Measurements from ENCODE around the gene IMPDH1.
A peak's percentile ranks its signal among the peaks of the same experiment; 100 is the strongest.

The IMPDH1 gene

DNA sequence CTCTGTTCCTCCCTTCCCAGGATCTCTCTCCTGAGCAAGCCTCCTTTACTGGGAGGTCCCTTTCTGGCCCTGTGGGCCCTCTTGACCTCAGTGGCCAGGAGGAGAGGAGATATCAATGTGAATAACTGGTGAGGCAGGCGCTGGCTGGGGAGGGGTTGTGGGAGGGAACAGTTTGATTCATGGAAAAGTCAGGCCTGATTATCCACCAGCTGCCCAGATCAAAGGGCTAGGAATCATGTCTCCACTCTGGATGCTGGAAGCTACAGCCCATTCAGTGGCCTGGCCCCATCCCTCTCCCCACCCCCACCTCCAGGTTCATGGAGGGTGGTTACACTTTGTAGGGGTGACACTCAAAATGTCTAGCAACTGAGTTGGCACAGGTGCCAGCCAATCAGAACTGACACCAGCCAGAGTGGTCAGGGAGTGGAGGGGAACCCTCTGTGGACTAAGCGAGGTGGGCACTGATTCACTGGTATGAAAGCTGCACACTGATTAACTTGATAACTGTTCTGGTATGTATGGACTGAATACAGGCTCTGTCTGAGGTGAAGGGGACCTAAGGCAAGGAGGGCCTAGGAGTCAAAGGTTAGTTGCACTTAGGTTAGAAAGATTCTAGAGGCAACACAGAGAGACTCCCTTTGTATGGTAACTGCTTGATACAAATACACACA is 53.1 kb downstream of the IMPDH1 start:
- DNase-seq (ENCODE audit: extremely low read depth, low read depth): no peak
- TF ChIP-seq, protein P1, sequence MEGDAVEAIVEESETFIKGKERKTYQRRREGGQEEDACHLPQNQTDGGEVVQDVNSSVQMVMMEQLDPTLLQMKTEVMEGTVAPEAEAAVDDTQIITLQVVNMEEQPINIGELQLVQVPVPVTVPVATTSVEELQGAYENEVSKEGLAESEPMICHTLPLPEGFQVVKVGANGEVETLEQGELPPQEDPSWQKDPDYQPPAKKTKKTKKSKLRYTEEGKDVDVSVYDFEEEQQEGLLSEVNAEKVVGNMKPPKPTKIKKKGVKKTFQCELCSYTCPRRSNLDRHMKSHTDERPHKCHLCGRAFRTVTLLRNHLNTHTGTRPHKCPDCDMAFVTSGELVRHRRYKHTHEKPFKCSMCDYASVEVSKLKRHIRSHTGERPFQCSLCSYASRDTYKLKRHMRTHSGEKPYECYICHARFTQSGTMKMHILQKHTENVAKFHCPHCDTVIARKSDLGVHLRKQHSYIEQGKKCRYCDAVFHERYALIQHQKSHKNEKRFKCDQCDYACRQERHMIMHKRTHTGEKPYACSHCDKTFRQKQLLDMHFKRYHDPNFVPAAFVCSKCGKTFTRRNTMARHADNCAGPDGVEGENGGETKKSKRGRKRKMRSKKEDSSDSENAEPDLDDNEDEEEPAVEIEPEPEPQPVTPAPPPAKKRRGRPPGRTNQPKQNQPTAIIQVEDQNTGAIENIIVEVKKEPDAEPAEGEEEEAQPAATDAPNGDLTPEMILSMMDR (IDR thresholded peaks at IDR 0.05; ENCODE audit: low read depth, low read length): no peak

DNA sequence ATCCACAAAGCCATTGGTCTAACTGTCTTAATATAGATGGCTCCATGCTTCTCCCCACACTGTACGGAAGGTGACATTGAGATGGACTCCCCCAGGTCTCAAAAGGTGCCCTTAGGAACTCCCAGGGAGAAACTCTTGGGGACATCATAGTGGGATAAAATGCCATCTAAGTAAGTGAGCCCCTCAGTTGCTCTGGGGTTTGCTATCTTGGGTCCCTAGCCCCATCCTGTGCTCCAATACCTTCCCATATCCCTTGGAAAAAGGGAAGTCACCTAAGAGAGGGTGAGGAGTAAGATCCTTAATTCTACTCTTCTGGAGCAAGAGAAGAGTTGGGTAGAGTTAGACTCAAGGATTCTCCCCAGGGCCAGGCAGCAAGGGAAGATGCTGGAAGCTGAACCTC is 56.2 kb downstream of the IMPDH1 start:
- TF ChIP-seq, protein P1 (IDR thresholded peaks at IDR 0.05; ENCODE audit: low read depth, low read length): no peak
- DNase-seq (ENCODE audit: extremely low read depth, low read depth): no peak

DNA sequence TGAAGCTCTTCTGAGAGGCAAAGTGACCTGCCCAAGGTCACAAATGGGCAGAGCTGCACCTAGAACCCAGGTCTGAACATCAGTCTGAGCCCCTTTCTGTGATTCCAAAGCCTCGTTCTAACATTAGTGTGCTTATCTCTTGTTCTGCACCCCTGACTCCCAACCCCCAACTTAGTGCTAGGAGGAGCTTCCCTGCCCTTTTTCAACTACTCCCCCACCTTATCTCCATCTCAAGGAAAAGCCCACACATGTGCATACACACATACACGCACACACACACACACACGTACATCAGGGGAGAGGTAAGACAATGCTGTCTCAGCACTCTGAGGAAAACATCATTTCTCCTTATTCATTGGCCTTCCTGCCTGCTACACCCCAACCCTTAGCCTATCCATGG is 56.6 kb downstream of the IMPDH1 start:
- no peak for DNase-seq (ENCODE audit: extremely low read depth, low read depth)
- TF ChIP-seq, protein P1 (IDR thresholded peaks at IDR 0.05; ENCODE audit: low read depth, low read length): no peak

DNA sequence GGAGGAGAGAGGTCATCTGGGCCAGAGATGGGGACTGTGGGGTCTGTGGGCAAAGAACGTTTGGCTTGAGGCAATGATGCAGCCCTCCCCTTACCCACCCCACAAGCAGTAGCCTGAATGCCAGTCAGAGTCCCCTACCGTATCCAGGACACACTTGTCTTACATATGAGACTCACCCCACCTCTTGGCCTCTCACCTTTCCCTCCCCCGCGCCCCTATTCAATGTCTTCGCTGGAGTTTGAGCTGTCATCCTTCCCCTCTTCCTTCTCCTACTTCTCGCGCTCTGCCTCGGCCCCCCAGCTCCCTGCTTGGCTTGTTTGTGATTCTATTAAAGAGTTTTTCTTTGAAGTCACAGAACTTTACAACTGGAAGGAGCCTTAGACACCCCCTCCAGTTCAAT is 57.1 kb downstream of the IMPDH1 start:
- no peak for DNase-seq (ENCODE audit: extremely low read depth, low read depth)
- TF ChIP-seq, protein P1 (IDR thresholded peaks at IDR 0.05; ENCODE audit: low read depth, low read length): no peak

DNA sequence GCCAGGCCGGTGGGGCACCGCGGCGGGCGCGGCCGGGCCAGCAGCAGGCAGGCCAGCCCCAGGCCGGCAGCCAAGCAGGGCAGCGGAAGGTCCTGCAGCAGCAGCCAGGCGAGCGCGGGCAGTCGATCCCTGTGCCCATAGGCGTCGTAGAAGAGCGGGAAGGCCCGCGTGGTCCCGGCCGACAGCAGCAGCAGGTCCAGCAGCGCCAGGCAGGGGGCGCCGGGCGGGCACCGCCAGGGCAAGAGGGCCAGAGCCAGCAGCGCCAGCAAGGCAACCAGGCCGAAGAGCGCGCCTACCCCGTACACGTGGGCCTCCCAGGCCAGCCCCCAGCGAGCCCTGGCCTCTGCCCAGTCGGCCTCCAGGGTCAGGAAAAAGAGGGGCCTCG is 57.6 kb downstream of the IMPDH1 start:
- TF ChIP-seq, protein P1 (IDR thresholded peaks at IDR 0.05; ENCODE audit: low read depth, low read length): peak; percentile 32
- no peak for DNase-seq (ENCODE audit: extremely low read depth, low read depth)

DNA sequence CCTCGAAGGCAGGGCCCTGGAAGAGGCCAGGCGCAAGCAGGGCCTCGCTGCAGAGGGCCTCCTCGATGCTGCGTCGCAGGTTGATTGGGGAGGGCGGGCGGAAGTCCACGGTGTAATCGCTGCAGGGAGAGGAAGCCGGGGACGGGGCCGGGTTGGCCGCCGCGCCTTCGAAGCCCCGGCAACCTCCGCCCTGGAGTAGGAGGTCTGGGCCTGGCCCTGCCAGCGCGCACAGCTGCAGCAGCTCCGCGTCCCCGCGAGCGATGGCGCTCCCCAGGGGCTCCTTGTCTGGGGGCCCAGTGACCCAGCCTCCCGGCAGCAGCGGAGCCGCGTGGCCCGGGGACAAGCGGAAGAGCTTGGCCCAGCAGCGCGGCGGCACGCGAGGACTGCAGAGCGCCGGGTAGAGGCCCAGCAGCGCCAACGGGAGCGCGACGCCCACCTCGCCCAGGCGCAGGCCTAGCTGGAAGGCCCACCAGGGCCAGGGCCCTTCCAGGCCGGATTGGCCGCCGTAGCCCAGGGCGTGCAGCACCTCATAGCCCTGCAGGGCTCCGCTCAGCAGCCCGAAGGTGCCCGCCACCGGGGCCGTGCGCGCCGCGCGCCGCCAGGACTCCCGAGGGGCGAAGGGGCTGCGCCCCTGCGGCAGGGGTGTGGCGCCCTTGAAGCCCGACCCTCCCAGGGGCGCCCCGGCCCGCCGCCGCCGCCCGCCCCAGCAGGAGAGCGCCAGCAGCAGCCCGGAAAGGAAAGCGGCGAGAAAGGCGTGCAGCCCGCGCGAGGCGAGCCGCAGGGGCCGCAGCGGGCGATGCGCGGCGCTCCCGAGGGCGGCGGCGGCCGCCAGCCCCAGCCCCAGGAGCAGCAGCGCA is 58.3 kb downstream of the IMPDH1 start:
- DNase-seq (ENCODE audit: extremely low read depth, low read depth): no peak
- TF ChIP-seq, protein P1 (IDR thresholded peaks at IDR 0.05; ENCODE audit: low read depth, low read length): no peak

DNA sequence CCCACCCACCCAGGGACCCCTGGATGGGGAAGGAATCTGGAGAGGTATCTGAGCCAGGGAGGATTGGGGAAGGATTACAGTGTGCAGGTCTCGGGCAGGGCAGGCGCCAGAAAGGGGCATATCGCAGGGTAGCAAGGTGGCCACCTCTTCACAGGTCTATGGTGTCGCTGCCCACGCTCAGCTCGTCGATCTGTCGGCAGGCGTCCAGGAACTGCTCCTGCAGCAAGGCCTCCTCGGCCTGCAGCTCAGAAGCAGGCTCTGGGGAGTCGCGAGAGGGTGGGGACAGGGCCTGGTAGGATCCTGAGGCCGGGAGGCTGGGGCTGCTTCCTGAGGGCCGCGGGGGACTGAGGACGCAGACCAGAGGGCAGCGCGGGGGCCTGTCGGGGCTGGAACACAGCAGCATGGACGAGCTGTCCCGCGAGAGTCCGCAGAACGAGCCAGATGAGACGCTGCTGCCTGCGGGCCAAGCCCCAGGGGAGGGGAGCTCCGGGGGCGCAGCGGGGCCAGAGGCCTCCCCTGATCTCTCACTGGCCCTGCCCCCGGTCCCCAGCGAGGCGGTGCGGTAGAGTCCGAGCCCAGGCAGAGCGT is 59.0 kb downstream of the IMPDH1 start:
- no peak for DNase-seq (ENCODE audit: extremely low read depth, low read depth)

More for the DNA sequence above, 59.0 kb downstream of the IMPDH1 start:
- TF ChIP-seq, protein P1 (IDR thresholded peaks at IDR 0.05; ENCODE audit: low read depth, low read length): no peak
